HG03558 (cell line): ENCODE measurements around the gene SULT1B1.

ENCODE experiments used
- ATAC-seq: cut with Tn5 transposase; IDR thresholded peaks from one replicate; pipeline ENCODE4 v1.9.1; 2021; ENCODE audit warnings: moderate number of reproducible peaks; ENCODE audit not compliant: unreplicated experiment; ENCODE audit errors: extremely low read depth

SULT1B1 gene

DNA sequence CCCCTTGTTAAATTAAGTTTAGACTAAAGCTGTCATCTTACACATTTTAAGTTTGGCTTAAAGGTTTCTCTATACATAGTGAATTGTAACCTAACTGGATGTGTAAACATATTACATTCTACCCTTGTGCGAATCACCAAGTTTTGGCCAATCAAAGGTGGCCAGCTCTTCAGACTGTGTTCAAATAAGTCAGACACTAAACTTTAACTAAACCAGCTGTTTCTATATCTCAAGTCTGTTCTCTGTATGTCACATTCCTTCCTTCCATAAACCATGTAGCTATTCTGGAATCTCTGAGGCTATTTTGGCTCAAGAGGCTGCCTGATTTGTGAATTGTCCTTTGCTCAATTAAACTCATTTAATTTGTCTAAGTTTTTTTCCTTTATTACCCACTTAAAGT is 6.7 kb downstream of the SULT1B1 start:
- no peak for ATAC-seq

DNA sequence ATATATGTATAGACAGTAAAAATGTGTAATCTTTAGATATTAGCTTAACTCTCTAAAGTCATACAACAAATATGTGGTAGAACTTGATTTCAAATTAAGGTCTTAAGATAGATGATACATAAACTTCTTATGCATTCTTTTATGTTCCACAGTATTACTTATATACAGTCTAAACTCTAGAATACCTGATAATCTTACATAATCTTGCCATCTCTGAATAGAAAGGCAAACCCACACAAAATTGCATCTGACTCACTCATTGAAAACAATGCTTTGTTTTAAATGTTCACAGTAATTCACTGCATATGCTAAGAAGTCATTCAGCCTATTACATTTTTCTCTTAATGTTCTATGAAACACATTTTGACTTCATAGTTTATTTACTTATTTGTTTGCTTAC is 10.1 kb downstream of the SULT1B1 start:
- ATAC-seq: no peak

DNA sequence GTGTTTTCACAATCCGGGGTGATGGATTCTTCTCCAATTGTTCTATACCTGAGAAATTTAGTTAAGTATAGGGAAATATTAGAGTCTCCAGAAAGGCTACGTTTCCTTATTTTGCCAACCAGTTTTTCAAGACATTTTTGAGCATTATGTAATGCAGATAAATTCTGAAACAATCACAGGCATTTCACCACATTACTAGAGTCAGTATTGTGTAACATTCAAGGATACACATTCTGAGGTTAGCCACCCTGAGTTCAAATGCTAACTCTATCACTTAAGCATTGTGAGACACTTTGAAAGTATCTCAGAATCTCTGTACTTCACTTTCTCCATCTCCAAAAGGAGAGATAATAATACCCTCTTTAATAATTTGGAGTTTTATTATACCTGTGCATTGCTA is 10.6 kb downstream of the SULT1B1 start:
- no peak for ATAC-seq

DNA sequence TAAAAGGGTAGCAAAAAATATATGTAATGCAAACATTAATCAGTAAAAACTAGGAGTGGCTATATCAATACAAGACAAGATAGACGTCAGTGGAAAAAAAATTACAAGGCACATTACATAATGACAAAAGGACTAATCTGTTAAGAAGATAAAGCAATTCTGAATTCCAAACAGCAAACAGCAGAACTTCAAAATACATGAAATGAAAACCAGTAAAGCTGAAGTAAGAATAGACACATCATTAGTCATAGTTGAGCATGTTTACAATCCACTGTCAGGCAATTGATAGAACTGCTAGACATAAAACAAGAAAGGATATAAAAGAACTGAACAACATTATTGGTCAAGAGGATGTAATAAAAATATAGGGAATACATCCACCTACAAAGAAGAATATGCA is 12.2 kb downstream of the SULT1B1 start:
- ATAC-seq: no peak

DNA sequence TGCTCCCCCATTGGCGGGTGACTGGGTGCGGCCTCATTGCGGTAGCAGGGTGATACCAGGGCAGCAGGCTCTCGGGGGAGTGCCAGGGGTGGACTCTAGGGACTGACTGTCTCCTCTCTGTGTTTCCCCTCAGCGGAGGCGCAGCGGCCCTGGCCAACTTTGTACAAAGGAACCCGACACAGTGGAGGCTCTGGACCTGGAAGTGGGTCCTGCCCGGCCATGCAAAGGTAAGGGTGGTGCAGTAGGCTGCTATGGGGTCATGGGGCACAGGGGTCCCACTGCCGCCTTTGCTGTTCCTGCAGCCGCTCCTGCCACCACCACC is 16.3 kb downstream of the SULT1B1 start:
- no peak for ATAC-seq

DNA sequence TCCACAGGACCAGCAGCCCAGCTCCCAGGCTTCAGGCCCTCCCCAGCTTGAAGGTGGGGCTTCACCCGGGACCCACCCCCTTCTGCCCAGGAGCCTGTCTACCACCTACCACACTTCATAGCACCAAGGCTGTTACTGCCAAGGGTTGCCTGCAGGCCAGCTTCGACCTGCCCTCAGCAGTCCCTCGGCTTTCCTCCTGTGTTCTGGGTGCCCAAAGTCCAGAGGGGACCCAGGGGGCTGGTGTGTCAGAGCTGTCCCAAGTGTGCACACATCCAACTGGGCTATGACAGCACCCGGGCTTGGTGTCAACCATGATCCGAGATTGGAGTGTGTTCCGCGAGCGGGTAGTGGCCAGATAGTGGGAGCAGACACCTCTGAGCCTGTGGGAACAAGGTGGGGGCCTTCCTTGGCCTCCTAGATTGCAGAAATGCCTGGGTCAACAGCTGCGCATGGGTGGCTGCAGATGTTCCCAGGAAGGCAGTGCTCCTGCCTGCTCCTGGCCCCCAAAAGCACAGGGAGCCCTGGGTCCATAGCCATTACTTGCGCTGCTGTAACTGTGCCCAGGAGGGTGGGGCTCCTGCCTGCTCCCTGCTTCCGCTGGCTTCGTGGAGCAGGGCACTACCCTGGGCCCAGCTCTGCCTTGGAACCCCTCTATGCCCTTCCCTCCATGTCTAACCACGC is 16.8 kb downstream of the SULT1B1 start:
- no peak for ATAC-seq

DNA sequence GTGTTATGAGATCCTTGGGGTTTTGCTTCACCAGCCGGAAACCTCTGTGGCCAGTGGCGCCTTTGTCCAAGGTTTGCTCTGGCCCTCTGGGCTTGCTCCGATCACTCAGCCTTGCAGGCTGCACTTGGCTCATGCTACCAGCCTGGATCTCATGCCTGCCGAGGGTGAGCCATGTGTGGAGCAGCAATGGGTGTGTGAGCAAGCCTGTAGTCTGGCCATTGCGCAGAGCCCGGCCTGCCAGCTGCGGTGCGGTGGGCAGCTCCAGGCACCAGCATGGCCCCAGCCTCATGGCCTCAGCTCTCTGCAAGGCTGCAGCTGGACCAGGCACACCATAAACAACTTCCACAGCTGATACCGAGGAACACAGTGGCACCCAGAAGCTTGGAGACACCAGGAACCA is 17.8 kb downstream of the SULT1B1 start:
- no peak for ATAC-seq

DNA sequence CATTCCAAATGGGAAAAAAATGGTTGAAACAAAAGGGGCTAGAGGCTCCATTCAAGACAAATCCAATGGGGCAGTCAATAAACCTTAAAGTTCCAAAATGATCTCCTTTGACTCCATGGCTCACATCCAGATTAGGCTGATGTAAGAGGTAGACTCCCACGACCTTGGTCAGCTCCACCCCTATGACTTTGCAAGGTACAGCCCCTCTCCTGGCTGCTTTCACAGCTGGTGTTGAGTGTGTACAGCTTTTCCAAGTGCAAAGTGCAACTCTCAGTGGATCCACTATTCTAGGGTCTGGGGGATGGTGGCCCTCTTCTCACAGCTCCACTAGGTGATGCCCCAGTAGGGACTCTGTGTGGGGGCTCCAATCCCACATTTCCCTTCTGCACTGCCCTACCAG is 21.5 kb downstream of the SULT1B1 start:
- ATAC-seq: no peak

DNA sequence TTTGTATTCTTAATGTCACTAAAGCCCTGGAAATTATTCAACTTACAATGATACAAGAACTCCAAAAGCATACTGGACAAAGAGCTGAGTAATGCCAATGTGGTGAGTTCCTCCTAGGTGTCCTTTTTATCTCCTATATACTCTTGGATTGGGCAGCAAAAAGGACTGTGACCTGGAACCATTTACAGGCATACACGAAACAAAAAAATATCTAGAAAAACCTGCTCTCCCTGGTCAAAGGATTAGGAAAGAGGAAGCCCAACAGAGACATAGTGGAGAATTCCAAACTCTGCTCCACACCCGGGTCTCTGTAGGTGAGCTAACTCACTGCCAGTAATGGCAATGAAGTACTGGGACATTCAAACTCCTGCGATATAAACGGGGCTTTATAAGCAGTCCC is 25.3 kb downstream of the SULT1B1 start:
- ATAC-seq: no peak

DNA sequence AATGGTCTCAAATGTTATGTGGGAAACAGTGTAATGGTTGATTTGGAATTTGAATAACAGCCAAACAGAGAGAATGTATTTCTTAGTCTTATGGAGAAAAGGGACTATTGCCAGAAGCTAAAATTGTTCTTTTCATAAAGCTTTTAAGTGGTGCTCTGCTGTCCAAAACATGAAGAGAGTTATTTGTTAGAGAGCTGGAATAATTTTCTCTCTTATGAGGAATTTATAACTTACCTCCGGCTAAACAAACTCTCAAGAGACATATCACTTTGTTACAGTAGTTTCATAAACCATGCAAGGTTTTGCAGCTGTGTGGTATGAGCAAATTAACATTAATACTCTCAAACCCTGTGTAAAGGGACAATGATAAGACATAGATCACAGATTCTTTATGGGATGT is 28.6 kb downstream of the SULT1B1 start:
- no peak for ATAC-seq

DNA sequence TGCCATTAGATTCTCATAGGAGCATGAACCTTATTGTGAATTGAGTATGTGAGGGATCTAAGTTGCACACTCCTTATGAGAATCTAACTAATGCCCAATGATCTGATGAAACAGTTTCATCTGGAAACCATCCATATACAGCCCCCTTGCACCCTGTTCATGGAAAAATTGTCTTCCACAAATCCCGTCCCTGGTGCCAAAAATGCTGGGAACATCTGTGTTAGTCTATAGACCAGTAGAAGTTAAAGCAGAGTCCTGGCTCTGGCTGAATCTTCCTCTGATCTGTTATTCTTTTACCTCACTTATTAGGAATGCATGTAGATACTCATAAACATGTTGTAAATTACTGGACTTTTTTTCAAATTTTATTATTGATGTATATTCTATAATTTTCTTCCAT is 29.2 kb downstream of the SULT1B1 start:
- no peak for ATAC-seq

DNA sequence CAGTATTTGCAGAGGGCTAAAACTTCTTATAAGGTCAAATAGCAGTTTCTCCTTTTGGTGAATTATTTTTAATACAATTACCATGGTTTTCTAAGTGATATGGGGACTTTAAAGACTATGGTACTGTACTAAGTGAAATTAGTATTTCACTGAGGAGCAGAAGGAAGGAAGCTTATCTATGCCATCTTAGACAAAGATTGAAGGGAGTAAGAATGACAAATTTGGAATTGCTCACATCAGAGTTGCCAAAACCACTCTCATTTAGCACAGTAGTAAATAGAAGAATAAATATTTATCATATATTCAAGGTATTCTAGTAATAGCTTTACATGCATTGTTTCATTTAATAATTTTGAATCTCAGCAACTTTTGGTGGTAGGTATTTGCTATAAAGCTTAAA is 30.4 kb downstream of the SULT1B1 start:
- ATAC-seq: no peak

DNA sequence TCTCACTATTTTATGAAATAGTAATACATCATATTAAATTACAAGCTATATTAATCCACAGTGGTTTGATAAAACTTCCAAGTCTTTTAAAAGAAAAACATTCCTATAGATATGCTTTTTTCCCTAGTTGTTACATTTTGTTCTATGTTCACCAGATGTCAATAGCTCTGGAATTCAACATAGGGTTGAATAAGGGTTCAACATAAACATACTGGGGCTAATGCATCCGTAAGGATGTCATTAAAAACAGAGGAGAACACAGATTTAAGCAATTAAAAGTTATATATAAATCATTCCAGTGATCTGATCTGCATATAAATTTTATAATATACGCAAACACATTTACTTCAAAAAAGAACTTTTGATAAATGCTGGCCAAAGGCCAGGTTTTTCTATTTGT is 32.5 kb downstream of the SULT1B1 start:
- no peak for ATAC-seq

DNA sequence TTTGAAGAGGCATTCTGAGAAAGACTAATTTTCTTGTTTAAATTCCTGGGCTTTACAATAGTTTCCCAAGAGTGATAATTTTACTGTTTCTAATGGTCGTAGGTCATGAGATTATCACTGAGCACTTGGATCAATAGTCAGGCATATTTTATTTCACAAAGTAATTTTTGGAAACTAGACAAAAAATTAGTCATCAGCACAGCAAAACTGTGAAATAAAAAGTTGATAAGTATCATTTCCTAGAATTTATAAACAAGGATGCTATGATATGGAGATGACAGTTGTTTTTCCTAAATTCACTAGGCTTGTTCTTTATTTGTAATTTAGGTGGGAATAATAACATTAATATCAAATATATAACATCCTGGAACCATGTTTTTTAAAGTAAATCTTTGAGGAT is 33.0 kb downstream of the SULT1B1 start:
- no peak for ATAC-seq

DNA sequence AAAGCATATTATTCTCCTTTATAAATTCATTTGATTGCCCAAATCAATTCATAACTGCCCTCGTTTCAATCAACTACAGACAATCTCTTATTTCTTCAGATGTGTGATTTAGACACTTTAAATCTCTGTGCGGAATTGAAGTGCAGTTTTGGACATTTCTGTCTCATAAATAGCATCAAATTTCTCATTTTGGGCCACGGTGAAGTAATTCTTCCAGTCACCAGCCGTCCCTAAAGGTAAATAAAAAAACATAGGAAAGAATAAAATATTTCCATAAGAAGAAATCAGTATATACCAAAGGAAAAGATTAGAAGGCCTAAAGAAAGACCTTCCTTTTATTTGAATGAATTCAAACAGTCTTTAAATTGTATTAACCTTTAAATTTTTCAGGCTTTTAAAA is 33.4 kb downstream of the SULT1B1 start:
- ATAC-seq: no peak

DNA sequence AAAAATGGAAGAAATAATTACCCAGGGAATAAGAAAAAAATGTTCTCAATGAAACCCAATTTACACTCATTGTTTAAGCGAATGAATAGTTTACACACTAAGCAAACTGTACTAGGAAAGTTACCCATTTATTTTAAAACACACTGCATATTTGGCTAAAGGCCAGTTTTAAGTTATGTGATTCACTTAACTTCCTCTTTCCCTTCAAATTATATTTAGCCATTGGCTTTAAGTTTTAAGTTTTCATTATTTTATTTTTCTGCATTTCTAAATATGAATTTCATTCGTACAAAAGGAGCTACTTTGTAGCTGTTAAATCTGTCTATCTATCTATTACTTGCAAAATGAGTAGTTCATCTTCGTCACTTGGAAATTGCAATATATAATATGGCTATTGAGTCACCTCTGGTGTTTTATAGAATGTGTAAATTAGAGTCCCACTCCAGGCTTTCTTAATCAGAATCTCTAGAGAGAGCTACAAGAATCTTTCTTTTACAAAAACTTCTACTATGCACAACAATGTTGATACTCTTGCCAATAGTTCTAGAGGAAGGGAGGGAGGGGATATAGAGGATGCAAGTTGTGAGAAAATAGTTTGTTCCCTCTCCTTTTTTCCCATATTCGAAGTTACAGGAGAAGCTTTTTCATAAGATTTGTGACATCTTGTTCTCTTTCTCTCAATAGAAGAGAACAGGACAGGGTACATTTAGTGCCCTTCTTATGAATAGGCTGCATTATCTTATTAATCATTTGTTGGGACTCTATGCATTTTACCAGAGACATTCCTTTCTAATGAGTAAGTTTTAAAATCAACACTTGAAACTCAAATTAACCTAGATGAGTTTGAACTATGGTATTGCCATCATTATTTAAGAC is 41.8 kb downstream of the SULT1B1 start:
- ATAC-seq: no peak

DNA sequence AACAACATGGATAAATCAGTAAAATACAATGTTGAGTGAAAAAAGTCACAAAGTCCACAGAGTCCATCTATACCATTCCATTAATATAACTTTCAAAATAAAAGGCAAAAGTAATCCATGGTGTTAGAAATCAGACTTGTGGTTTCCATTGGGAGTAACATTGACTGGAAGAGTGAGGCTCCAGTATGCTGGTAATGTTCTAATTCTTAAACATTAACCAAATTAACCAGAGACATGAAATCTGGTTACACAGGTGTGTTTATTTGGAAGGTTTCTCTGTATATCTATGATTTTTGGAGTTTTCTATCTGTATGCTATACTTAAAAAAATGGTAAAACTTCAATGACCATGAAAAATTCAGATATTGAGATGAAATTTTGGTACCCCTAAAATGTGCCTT is 42.6 kb downstream of the SULT1B1 start:
- ATAC-seq: no peak

DNA sequence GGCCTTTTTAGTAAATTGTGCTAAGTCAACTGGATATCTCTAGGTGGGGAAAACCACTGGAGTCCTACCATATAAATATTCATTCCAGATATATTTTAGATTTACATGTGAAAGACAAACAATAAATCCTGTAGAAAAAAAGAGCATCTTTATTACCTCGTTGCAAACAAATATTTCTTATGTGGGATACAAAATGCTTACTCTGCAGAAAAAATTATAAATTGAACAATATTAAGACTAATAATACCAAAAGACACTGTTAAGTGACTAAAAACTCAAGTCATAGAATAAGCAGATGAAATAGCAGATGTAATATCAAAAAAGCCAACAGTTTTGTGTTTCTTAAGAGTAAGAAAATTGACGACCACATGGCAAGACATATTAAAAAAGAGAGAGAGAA is 43.8 kb downstream of the SULT1B1 start:
- no peak for ATAC-seq

DNA sequence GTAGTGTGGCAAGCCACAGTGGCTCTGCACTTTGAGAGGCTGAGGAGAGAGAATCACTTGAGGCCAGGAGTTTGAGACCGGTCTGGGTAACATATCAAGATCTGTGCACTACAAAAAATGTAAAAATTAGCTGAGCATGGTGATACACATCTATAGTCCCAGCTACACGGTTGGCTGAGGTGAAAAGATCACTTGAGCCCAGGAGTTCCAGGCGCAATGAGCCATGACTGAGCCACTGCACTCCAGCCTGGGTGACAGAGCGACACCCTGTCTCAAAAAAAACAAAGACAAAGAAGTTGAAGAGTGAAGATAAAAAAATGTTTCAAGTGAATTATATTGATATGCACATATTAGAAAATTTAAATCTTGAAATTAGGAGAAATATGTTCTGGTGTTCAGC is 46.3 kb downstream of the SULT1B1 start:
- no peak for ATAC-seq

DNA sequence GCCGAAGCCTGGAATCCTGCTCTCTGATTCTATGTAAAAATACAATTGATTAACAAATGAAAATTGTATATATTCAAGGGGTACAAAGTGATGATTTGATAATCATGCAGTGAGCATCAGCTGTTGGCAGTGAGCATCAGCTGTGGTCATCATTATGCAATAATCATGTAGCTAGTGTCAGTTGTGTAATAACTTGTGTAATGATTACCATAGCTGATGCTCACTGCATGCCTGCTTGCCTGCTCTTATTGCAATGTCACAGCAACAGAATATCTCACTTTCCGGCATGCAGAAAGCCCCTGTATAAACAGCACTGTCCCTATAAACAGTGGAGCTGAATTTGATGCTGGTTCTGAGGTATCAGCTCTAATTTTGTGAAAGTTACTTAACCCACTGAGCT is 46.8 kb downstream of the SULT1B1 start:
- ATAC-seq: no peak

DNA sequence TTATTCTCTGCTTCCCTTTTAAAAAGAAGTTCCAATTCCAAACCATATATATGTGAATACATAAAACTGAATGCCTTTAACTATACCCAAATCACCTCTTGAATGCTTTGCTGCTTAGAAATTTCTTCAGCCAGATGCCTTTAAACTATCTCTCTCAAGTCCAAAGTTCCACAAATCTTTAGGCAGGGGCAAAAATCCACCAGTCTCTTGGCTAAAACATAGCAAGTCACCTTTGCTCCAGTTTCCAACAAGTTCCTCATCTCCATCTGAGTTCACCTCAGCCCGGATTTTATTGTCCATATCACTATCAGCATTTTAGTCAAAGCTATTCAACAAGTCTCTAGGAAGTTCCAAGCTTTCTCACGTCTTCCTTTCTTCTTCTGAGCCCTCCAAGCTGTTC is 49.8 kb downstream of the SULT1B1 start:
- ATAC-seq: no peak

DNA sequence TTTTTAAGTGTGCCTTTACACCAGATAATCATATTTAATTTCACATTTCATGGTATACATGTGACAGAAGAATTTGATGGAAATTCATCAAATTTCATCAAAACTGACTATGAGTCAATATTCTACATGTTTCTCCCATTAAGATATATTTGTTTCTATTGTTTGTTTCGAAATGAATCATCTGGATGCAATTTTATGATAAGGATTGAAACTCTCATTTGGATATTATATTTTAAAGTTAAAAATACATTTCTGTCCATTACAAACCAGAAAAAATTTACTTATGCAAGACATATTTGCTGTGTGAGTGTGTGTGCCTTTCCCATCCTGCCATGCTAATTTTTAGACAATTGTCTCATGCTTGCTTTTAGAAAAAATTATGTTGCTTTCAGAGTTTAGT is 52.2 kb downstream of the SULT1B1 start:
- ATAC-seq: no peak
